ENCODE data around the gene NFIA. TPM values are rescaled to one million over a fixed set of nuclear protein-coding genes. Genes with fewer than 3 reads are reported as not detected.

The NFIA gene
- total RNA-seq, 4 donors from 2014 or later, result 32.0 to 160 (median 32.9) TPM

GRCh38 chr1:61494000-61494399 lies 411.6 kb downstream of the NFIA start:
- no peaks in the 10 kb centered on the region for H3K27me3 ChIP-seq
- H3K9me3 ChIP-seq, result no peaks in the 10 kb centered on the region
- no peak overlapping the region for H3K27ac ChIP-seq
- DNase-seq, result no peak
- no peaks in the 10 kb centered on the region for H3K4me1 ChIP-seq
- TF ChIP-seq POLR2A (IDR thresholded peaks at IDR 0.05) (no peak), CTCF (IDR thresholded peaks at IDR 0.05) (no peak)
- no peak overlapping the region for H3K4me3 ChIP-seq
- H3K36me3 ChIP-seq, result no peaks in the 10 kb centered on the region

- H3K27ac ChIP-seq, result no peak overlapping the region
- DNase-seq, result no peak
- H3K36me3 ChIP-seq, result no peaks in the 10 kb centered on the region
- H3K9me3 ChIP-seq, result no peaks in the 10 kb centered on the region
- H3K27me3 ChIP-seq, result no peaks in the 10 kb centered on the region
- no peak overlapping the region for H3K4me3 ChIP-seq
- TF ChIP-seq POLR2A (IDR thresholded peaks at IDR 0.05) (no peak), CTCF (IDR thresholded peaks at IDR 0.05) (no peak)
- H3K4me1 ChIP-seq, result no peaks in the 10 kb centered on the region
Observed at GRCh38 chr1:61496501-61496900, 414.1 kb downstream of the NFIA start.

GRCh38 chr1:61497013-61497412 lies 414.7 kb downstream of the NFIA start:
- DNase-seq, result no peak
- H3K4me3 ChIP-seq, result no peak overlapping the region
- H3K9me3 ChIP-seq, result no peaks in the 10 kb centered on the region
- no peaks in the 10 kb centered on the region for H3K36me3 ChIP-seq
- no peak overlapping the region for H3K27ac ChIP-seq
- no peaks in the 10 kb centered on the region for H3K4me1 ChIP-seq
- H3K27me3 ChIP-seq, result no peaks in the 10 kb centered on the region
- no peak for TF ChIP-seq POLR2A (IDR thresholded peaks at IDR 0.05)
- TF ChIP-seq CTCF (IDR thresholded peaks at IDR 0.05), result no peak

GRCh38 chr1:61498342-61498741 lies 416.0 kb downstream of the NFIA start:
- Histone ChIP-seq H3K36me3 (no peaks in the 10 kb centered on the region), H3K27me3 (no peaks in the 10 kb centered on the region), H3K4me1 (no peaks in the 10 kb centered on the region), H3K27ac (no peak overlapping the region), H3K9me3 (no peaks in the 10 kb centered on the region), H3K4me3 (no peak overlapping the region)
- TF ChIP-seq POLR2A (IDR thresholded peaks at IDR 0.05), result no peak
- no peak for TF ChIP-seq CTCF (IDR thresholded peaks at IDR 0.05)
- no peak for DNase-seq

GRCh38 chr1:61501971-61502916 lies 419.9 kb downstream of the NFIA start:
- TF ChIP-seq POLR2A (IDR thresholded peaks at IDR 0.05) (no peak), CTCF (IDR thresholded peaks at IDR 0.05) (no peak)
- no peak for DNase-seq
- no peaks in the 10 kb centered on the region for H3K36me3 ChIP-seq
- H3K9me3 ChIP-seq, result no peaks in the 10 kb centered on the region
- H3K27me3 ChIP-seq, result no peaks in the 10 kb centered on the region
- H3K27ac ChIP-seq, result no peak overlapping the region
- no peaks in the 10 kb centered on the region for H3K4me1 ChIP-seq
- no peak overlapping the region for H3K4me3 ChIP-seq

All from Peyer's patch (tissue), 4 donors.